GM12878 (cell line): ENCODE data around the gene TECR. TPM values are rescaled to one million over a fixed set of nuclear protein-coding genes. Genes with fewer than 3 reads are reported as not detected.

Experiments
- ATAC-seq: fragments of 200-7000 bp; cut with Tn5 transposase; 3 replicates; pipeline ENCODE4 v1.9.1; 2020; ENCODE audit warnings: mild to moderate bottlenecking, moderate library complexity
- BruUV-seq: library from RNA; stranded (reverse); fragments of 400-500 nt; replicated peaks from 2 replicates; lab custom pipeline; 2021; lab: Mats Ljungman, UMichigan
- CTCF ChIA-PET: fragments of 300-600 bp; sonication (Branson Sonifier 250); formaldehyde crosslinking; extraction: SDS; loops from one replicate; lab custom pipeline; 2021; ENCODE audit warnings: inconsistent platforms; lab: Yijun Ruan, JAX
- POLR2A ChIA-PET: fragments of 350-600 bp; formaldehyde crosslinking; extraction: SDS; loops from one replicate; lab custom pipeline; 2021; ENCODE audit warnings: inconsistent platforms; lab: Charles Lee
- RAD21 ChIA-PET: fragments of 300-600 bp; sonication (Branson Sonifier 250); formaldehyde crosslinking; loops from one replicate; lab custom pipeline; 2023; ENCODE audit warnings: antibody characterized with exemption; ENCODE audit not compliant: unreplicated experiment; lab: Charles Lee
- SMC1A ChIA-PET: fragments of 300-600 bp; sonication (Branson Sonifier 250); formaldehyde crosslinking; loops from one replicate; lab custom pipeline; 2023; ENCODE audit not compliant: unreplicated experiment, uncharacterized antibody; lab: Charles Lee
- DNase-seq: peaks from one replicate; pipeline ENCODE4 v3.0.0-alpha.2; 2011; ENCODE audit warnings: low read depth, low spot score
- FAIRE-seq: peaks from 3 replicates; lab custom pipeline; 2011; peaks lifted over from hg19 to GRCh38; lab: Jason Lieb, UNC
- H2AFZ ChIP-seq: 2 replicates; pipeline ENCODE4 v1.6.0; 2011; ENCODE audit warnings: low read depth, low read length, control low read depth; ENCODE audit not compliant: control insufficient read depth
- H3K27ac ChIP-seq: 2 replicates; pipeline ENCODE4 v1.5.1; 2011; ENCODE audit warnings: control low read depth; ENCODE audit not compliant: control insufficient read depth, insufficient read depth
- H3K27me3 ChIP-seq, 2 experiments: replicated peaks in 1 of 2; 2 replicates each; pipeline versions ENCODE4 v1.6.0 to v1.6.1; 2011; ENCODE audit warnings: low read length in 1 of 2; ENCODE audit not compliant: control insufficient read depth in 2 of 2, insufficient read depth in 2 of 2
- H3K36me3 ChIP-seq, 2 experiments: 2 replicates each; pipeline ENCODE4 v1.5.1; 2011; ENCODE audit warnings: low read length in 1 of 2; ENCODE audit not compliant: control insufficient read depth in 2 of 2, insufficient read depth in 2 of 2
- H3K4me1 ChIP-seq: 2 replicates; pipeline ENCODE4 v1.6.1; 2011; ENCODE audit warnings: mild to moderate bottlenecking, low read length, moderate library complexity, mixed read lengths; ENCODE audit not compliant: control insufficient read depth, insufficient read depth
- H3K4me2 ChIP-seq: 2 replicates; pipeline ENCODE4 v1.6.0; 2011; ENCODE audit warnings: control low read depth; ENCODE audit not compliant: control insufficient read depth, insufficient read depth
- H3K4me3 ChIP-seq: fragments of 200-600 bp; sonication (generic); 2 replicates; pipeline ENCODE4 v1.5.1; 2016
- H3K79me2 ChIP-seq: 2 replicates; pipeline ENCODE4 v1.6.0; 2011; ENCODE audit warnings: low read length; ENCODE audit not compliant: control insufficient read depth, insufficient read depth
- H3K9ac ChIP-seq: 2 replicates; pipeline ENCODE4 v1.8.0; 2011; ENCODE audit warnings: low read length, control low read depth, mixed read lengths; ENCODE audit not compliant: control insufficient read depth, insufficient read depth
- H3K9me3 ChIP-seq: replicated peaks from 3 replicates; pipeline ENCODE4 v1.5.1; 2011; ENCODE audit warnings: mild to moderate bottlenecking, low read length; ENCODE audit not compliant: control insufficient read depth, insufficient read depth
- H4K20me1 ChIP-seq: 2 replicates; pipeline ENCODE4 v1.6.0; 2011; ENCODE audit not compliant: control insufficient read depth, insufficient read depth
- CEBPB ChIP-seq, 2 experiments: fragments of 150-350 bp in 1 of 2; IDR thresholded peaks; 2 replicates each; pipeline ENCODE4 v1.6.1; 2012 to 2014; ENCODE audit warnings: low read depth in 2 of 2, low read length in 2 of 2, borderline replicate concordance in 1 of 2, inconsistent platforms in 1 of 2
- NFYA ChIP-seq: IDR thresholded peaks from 2 replicates; pipeline ENCODE4 v1.6.1; 2011; ENCODE audit warnings: low read depth, mild to moderate bottlenecking, low read length, improper control_type of control experiment, borderline replicate concordance
- NR2C2 ChIP-seq: IDR thresholded peaks from 2 replicates; pipeline ENCODE4 v1.6.1; 2011; ENCODE audit warnings: borderline replicate concordance, low read depth; ENCODE audit not compliant: control insufficient read depth, insufficient read length
- SREBF1 ChIP-seq: IDR thresholded peaks from 2 replicates; pipeline ENCODE4 v1.6.1; 2012; ENCODE audit warnings: mild to moderate bottlenecking, low read length
- WRNIP1 ChIP-seq: IDR thresholded peaks from 2 replicates; pipeline ENCODE4 v1.6.1; 2011; ENCODE audit warnings: low read depth, low read length, improper control_type of control experiment, borderline replicate concordance
- ZNF622 ChIP-seq: fragments of 450-650 bp; IDR thresholded peaks from 2 replicates; pipeline ENCODE4 v1.6.1; 2017; ENCODE audit warnings: mild to moderate bottlenecking, inconsistent platforms
- ZSCAN29 ChIP-seq: fragments of 450-650 bp; IDR thresholded peaks from 2 replicates; pipeline ENCODE4 v1.6.1; 2017; ENCODE audit warnings: mild to moderate bottlenecking, moderate library complexity
- WGBS: methylation state at CpG from one replicate; pipeline ENCODE4 v1.1.6; 2016; ENCODE audit warnings: low lambda C conversion rate; ENCODE audit not compliant: insufficient replicate concordance, insufficient coverage; ENCODE audit errors: missing lambda C conversion rate; 5-methylcytosine and 5-hydroxymethylcytosine counted together
- in situ Hi-C: fragments of 300-500 bp; cut with MboI; formaldehyde crosslinking; loops from 9 replicates; pipeline ENCODE4 v1.14.3; 2018; ENCODE audit warnings: mixed read lengths
- intact Hi-C: fragments of 100-400 bp; cut with micrococcal nuclease; formaldehyde crosslinking; loops from one replicate; pipeline ENCODE4 v1.14.2; 2022; ENCODE audit not compliant: unreplicated experiment
- polyA plus RNA-seq, 11 experiments: library from polyadenylated mRNA; depleted of rRNA in 4 of 11; unstranded in 6 of 11; stranded (reverse) in 5 of 11; fragments of >200 nt; fragmentation: Nextera tagmentation in 4 of 11; fragmentation: Illumina TruSeq in 1 of 11; extraction: Ambion mirVana in 4 of 11; extraction: Trizol in 1 of 11; gene quantifications; 1 replicate in 1 of 11; 2 replicates in 10 of 11; pipeline versions ENCODE4 v1.2.1 to v1.2.3, GENCODE V29; 2011 to 2016; ENCODE audit warnings: inconsistent platforms in 2 of 11, missing spikeins in 2 of 11, low read depth in 1 of 11
- total RNA-seq, 4 experiments: library from RNA; depleted of rRNA in 3 of 4; stranded (reverse); fragments of >200 nt in 3 of 4; fragmentation: Illumina TruSeq in 1 of 4; extraction: Trizol in 1 of 4; gene quantifications; 2 replicates each; pipeline versions ENCODE4 v1.2.1 to v1.2.3, GENCODE V29; 2013 to 2021
- TF ChIP-seq, protein P1 (sequence below): IDR thresholded peaks from 2 replicates; pipeline ENCODE4 v1.6.1; 2011; ENCODE audit warnings: low read depth, mild to moderate bottlenecking, low read length, moderate library complexity, borderline replicate concordance; ENCODE audit errors: extremely low read depth
- TF ChIP-seq, protein P2 (sequence below): fragments of 450-650 bp; formaldehyde crosslinking; IDR thresholded peaks from 2 replicates; pipeline ENCODE4 v1.4.0; 2020; ENCODE audit warnings: mild to moderate bottlenecking, moderate library complexity
- TF ChIP-seq, protein P3 (sequence below): fragments of 450-650 bp; IDR thresholded peaks from 2 replicates; pipeline ENCODE4 v1.6.1; 2018; ENCODE audit warnings: mild to moderate bottlenecking, low read depth, moderate library complexity; ENCODE audit not compliant: partially characterized antibody

Gene TECR
- total and polyA plus RNA-seq, 10 of the 15 experiments (the other 5 are each of a cell fraction or from before 2014, with no cell fraction given), result 9.6 to 157 (median 64.2) TPM

DNA sequence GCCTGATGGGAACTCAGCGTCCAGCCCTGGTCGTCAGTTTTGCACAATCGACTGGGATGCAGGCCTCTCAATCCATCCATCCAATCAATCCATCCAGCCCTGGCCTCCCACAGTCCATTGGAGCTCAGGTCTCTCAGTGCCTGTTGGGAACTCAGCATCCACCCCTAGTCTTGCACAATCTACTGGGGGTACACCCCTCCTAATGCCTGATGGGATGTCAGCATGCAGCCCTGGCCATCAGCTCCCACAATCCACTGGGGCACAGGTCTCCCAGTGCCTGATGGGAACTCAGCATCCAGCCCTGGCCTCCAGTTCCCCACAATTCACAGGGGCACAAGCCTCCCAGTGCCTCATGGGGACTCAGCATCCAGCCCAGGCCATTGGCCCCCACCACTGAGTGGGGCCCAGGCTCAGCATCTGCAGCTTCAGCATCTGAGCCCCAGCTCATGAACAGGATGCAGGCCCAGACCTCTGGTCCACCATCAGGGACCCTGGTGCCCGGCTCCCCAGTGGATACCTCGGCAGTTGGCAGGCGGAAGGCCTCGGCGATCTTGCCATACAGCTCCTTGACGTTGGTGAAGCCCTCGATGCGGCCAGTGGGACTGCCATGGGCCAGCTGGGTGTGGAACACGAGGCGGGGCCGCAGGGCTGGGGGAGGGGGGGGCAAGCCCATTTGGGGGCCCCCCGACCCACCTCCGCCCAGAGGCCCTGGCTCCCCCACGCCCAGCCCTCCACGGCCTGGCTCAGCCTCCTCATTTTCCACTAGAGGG, 47.0 kb upstream of the TECR start:
- no peak overlapping the region for H3K27ac ChIP-seq
- SMC1A ChIA-PET, result no interaction called here
- ATAC-seq (no peak), FAIRE-seq (no peak), DNase-seq (no peak)
- no TSS peak for BruUV-seq
- no peak overlapping the region for H3K9ac ChIP-seq
- POLR2A ChIA-PET, result interaction anchor here (0.6 to 0.7 kb wide), 2 partner anchors 401 to 449 kb away, joined by 3 to 8 read pairs; no protein-coding TSS in a partner anchor
- no peaks in the 10 kb centered on the region for H3K79me2 ChIP-seq
- 76% methylated on average over 10 of the region's 18 CpGs for WGBS
- RAD21 ChIA-PET, result interaction anchor here (0.5 to 2.1 kb wide), 2 partner anchors 21 to 346 kb away, joined by 3 to 8 read pairs; partner anchors contain the start of gene ASF1B
- no peaks in the 10 kb centered on the region; the same call in 1 of the 2 replicates for H3K4me1 ChIP-seq
- H3K4me2 ChIP-seq, result no peak overlapping the region
- H3K4me3 ChIP-seq, result no peak overlapping the region
- intact Hi-C loops (loop anchor here (10.0 kb wide), 1 partner anchor 278 kb away; the partner anchor contains the start of gene ADGRL1), in situ Hi-C loops (no loop called here)
- no peaks in the 10 kb centered on the region for H4K20me1 ChIP-seq
- H2AFZ ChIP-seq, result no peak overlapping the region
- H3K36me3 ChIP-seq, result no peaks in the 10 kb centered on the region; a peak in 1 of 4 replicates
- CTCF ChIA-PET, result interaction anchor here (0.7 to 5.1 kb wide), 4 partner anchors 51 to 143 kb away, joined by 3 to 42 read pairs (median 3); partner anchors contain the start of gene PKN1
- H3K27me3 ChIP-seq, result no peaks in the 10 kb centered on the region
- no peaks in the 10 kb centered on the region for H3K9me3 ChIP-seq
- TF ChIP-seq, protein P1, sequence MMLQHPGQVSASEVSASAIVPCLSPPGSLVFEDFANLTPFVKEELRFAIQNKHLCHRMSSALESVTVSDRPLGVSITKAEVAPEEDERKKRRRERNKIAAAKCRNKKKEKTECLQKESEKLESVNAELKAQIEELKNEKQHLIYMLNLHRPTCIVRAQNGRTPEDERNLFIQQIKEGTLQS, result no peak
- TF ChIP-seq WRNIP1 (no peak), NR2C2 (no peak), ZNF622 (no peak), ZSCAN29 (no peak), CEBPB (IDR thresholded peaks at IDR 0.05; ENCODE audit: borderline replicate concordance in 1 of 2, low read depth in 2 of 2, low read length in 2 of 2) (no peak), NFYA (no peak), SREBF1 (no peak)
- TF ChIP-seq, protein P2, sequence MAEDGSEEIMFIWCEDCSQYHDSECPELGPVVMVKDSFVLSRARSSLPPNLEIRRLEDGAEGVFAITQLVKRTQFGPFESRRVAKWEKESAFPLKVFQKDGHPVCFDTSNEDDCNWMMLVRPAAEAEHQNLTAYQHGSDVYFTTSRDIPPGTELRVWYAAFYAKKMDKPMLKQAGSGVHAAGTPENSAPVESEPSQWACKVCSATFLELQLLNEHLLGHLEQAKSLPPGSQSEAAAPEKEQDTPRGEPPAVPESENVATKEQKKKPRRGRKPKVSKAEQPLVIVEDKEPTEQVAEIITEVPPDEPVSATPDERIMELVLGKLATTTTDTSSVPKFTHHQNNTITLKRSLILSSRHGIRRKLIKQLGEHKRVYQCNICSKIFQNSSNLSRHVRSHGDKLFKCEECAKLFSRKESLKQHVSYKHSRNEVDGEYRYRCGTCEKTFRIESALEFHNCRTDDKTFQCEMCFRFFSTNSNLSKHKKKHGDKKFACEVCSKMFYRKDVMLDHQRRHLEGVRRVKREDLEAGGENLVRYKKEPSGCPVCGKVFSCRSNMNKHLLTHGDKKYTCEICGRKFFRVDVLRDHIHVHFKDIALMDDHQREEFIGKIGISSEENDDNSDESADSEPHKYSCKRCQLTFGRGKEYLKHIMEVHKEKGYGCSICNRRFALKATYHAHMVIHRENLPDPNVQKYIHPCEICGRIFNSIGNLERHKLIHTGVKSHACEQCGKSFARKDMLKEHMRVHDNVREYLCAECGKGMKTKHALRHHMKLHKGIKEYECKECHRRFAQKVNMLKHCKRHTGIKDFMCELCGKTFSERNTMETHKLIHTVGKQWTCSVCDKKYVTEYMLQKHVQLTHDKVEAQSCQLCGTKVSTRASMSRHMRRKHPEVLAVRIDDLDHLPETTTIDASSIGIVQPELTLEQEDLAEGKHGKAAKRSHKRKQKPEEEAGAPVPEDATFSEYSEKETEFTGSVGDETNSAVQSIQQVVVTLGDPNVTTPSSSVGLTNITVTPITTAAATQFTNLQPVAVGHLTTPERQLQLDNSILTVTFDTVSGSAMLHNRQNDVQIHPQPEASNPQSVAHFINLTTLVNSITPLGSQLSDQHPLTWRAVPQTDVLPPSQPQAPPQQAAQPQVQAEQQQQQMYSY, result no peak
- TF ChIP-seq, protein P3, sequence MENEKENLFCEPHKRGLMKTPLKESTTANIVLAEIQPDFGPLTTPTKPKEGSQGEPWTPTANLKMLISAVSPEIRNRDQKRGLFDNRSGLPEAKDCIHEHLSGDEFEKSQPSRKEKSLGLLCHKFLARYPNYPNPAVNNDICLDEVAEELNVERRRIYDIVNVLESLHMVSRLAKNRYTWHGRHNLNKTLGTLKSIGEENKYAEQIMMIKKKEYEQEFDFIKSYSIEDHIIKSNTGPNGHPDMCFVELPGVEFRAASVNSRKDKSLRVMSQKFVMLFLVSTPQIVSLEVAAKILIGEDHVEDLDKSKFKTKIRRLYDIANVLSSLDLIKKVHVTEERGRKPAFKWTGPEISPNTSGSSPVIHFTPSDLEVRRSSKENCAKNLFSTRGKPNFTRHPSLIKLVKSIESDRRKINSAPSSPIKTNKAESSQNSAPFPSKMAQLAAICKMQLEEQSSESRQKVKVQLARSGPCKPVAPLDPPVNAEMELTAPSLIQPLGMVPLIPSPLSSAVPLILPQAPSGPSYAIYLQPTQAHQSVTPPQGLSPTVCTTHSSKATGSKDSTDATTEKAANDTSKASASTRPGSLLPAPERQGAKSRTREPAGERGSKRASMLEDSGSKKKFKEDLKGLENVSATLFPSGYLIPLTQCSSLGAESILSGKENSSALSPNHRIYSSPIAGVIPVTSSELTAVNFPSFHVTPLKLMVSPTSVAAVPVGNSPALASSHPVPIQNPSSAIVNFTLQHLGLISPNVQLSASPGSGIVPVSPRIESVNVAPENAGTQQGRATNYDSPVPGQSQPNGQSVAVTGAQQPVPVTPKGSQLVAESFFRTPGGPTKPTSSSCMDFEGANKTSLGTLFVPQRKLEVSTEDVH, result no peak
